ENCODE measurements around the gene NAA20.

The NAA20 gene

GRCh38 chr20:20018366-20018765 is 1.2 kb downstream of the NAA20 start:
- DNase-seq (ENCODE audit: low read depth in 2 of 2): no peak

GRCh38 chr20:20019123-20019522 is 2.0 kb downstream of the NAA20 start:
- DNase-seq (ENCODE audit: low read depth in 2 of 2): no peak

GRCh38 chr20:20020908-20021307 is 3.7 kb downstream of the NAA20 start:
- DNase-seq (ENCODE audit: low read depth in 2 of 2): no peak

- DNase-seq (ENCODE audit: low read depth in 2 of 2): no peak
These were observed 4.7 kb downstream of the NAA20 start for GRCh38 chr20:20021835-20022234.

- DNase-seq (ENCODE audit: low read depth in 2 of 2): no peak
These were observed 5.3 kb downstream of the NAA20 start for GRCh38 chr20:20022498-20022897.

GRCh38 chr20:20023395-20023794 is 6.2 kb downstream of the NAA20 start:
- no peak for DNase-seq (ENCODE audit: low read depth in 2 of 2)

- DNase-seq (ENCODE audit: low read depth in 2 of 2): no peak
These were observed 7.8 kb downstream of the NAA20 start for GRCh38 chr20:20024942-20025341.

- DNase-seq (ENCODE audit: low read depth in 2 of 2): no peak
These were observed 10.1 kb downstream of the NAA20 start for GRCh38 chr20:20027284-20027683.

- DNase-seq (ENCODE audit: low read depth in 2 of 2): no peak
These were observed 14.6 kb downstream of the NAA20 start for GRCh38 chr20:20031790-20032189.

GRCh38 chr20:20034486-20034885 is 17.3 kb downstream of the NAA20 start:
- no peak for DNase-seq (ENCODE audit: low read depth in 2 of 2)

GRCh38 chr20:20036756-20037155 is 19.6 kb downstream of the NAA20 start:
- DNase-seq (ENCODE audit: low read depth in 2 of 2): no peak

GRCh38 chr20:20037960-20038359 is 20.8 kb downstream of the NAA20 start:
- DNase-seq (ENCODE audit: low read depth in 2 of 2): no peak

GRCh38 chr20:20038586-20038985 is 21.4 kb downstream of the NAA20 start:
- no peak for DNase-seq (ENCODE audit: low read depth in 2 of 2)

- no peak for DNase-seq (ENCODE audit: low read depth in 2 of 2)
These were observed 22.7 kb downstream of the NAA20 start for GRCh38 chr20:20039752-20040387.

GRCh38 chr20:20051767-20052073 is 34.6 kb downstream of the NAA20 start:
- DNase-seq (ENCODE audit: low read depth in 2 of 2): no peak

GRCh38 chr20:20052074-20052970 is 35.2 kb downstream of the NAA20 start, which contains the start of the genes CFAP61 and CRNKL1:
TSS of gene CFAP61 (plus strand) at chr20:20052532. CDS start at chr20:20056654, 4,122 bp downstream.
TSS of gene CRNKL1 (minus strand) at chr20:20052466. CDS start at chr20:20052342, 124 bp downstream.
- peak; percentile 79 to 84 for DNase-seq (ENCODE audit: low read depth in 2 of 2)

GRCh38 chr20:20060234-20060998 is 43.3 kb downstream of the NAA20 start:
- DNase-seq (ENCODE audit: low read depth in 2 of 2): no peak

GRCh38 chr20:20063941-20064702 is 47.0 kb downstream of the NAA20 start:
- DNase-seq (ENCODE audit: low read depth in 2 of 2): no peak

- DNase-seq (ENCODE audit: low read depth in 2 of 2): no peak
These were observed 48.2 kb downstream of the NAA20 start for GRCh38 chr20:20065361-20065760.

- no peak for DNase-seq (ENCODE audit: low read depth in 2 of 2)
These were observed 53.9 kb downstream of the NAA20 start for GRCh38 chr20:20070871-20071726.
